ENCODE results near the gene KNDC1.
"Not testable (repeated sequence)": the region's sequence is repeated elsewhere in the genome, so short reads cannot be mapped to it uniquely, and the experiment has no call there.

The KNDC1 gene

DNA sequence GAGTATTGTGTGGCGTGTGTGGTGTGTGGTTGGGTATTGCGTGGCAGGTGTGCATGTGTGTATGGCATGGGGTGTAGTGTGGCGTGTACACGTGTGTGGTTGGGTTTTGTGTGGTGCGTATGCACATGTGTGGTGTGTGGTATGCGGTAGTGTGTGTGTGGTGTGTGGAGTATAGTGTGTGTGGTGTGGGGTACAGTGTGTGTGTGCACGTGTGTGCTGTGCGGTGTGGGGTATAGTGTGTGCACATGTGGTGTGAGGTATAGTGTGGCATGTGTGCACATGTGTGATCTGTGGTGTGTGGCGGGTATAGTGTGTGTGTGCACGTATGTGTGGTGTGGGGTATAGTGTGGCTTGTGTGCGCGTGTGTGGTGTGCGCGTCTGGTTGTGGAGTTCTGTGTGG is 49.1 kb downstream of the KNDC1 start:
- no peak for DNase-seq

DNA sequence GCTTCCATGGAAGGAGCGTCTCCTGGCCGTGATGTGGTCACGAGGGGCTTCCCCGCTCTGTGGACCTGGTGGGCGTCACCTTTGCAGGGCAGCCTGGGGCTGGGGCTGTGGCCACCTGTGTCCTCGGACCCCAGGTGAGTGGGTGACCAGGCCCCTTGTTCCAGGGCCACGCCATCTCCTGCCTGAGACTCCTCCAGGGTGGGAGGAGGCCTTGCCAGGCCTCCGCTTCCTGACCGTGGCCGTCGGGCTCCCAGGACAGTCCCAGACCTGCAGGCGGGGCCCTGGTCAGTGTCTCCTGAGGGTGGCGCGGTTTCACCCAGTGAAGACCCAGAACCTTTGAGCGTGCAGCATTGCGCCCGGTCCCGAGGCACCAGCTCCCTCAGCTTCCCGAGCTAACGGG is 49.6 kb downstream of the KNDC1 start:
- DNase-seq, result no peak

DNA sequence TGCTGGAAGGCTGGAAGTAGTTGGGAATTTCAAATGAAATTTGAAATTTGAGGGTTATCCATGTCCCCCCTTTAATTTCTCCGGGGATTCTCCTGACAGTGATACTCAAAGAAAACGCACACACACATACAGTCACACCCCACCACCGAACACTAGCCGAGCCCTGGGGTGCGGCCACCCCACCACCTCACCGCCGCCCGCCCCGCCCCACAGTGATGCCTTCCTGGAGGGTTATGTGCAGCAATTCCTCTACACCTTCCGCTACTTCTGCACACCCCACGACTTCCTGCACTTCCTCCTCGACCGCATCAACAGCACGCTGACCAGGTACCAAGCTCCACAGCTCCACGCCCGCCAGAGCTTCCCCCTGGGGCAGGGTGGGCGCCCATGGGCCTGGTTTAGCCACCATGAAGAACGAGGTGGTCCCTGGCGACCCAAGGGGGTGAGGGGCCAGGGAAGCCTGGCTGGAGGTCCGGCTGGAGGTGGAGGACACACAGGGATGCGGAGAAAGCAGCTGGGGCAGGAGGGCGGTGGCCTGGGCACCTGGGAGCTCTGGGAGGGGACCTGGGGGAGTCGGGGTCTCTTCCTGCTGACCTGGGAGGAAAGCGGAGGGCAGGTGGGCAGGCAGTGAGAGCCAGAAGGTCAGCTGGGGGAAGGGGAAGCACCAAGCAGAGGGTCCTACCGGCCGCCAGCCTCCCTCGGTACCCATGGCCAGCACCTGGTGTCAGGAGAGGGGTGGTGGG is 50.5 kb downstream of the KNDC1 start:
- DNase-seq, result no peak

DNA sequence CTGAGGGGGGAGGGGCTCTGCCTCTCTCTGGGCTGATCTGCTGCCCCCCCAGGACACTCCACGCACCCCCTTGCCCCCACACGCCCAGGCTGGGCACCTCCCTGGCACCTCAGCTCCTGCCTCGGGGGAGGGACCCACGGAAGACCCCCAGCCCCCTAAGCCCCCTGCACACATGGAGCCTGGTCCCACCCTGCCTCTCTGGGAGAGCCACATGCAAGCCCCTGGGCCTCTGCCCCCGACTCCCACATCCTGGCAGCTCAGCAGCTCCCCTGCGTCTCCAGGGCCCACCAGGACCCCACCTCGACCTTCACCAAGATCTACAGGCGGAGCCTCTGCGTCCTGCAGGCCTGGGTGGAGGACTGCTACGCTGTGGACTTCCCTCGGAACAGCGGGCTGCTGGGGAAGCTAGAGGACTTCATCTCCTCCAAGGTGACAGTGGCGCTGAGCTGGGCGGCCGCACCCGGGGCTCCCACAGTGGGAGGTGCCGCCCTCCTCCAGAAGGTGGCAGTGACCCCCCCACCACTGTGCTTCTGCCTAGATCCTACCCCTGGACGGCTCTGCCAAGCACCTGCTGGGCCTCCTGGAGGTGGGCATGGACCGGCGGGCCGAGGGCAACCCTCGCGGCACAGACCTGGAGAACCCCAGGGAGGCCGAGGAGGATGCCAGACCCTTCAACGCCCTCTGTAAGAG is 51.3 kb downstream of the KNDC1 start:
- no peak for DNase-seq

DNA sequence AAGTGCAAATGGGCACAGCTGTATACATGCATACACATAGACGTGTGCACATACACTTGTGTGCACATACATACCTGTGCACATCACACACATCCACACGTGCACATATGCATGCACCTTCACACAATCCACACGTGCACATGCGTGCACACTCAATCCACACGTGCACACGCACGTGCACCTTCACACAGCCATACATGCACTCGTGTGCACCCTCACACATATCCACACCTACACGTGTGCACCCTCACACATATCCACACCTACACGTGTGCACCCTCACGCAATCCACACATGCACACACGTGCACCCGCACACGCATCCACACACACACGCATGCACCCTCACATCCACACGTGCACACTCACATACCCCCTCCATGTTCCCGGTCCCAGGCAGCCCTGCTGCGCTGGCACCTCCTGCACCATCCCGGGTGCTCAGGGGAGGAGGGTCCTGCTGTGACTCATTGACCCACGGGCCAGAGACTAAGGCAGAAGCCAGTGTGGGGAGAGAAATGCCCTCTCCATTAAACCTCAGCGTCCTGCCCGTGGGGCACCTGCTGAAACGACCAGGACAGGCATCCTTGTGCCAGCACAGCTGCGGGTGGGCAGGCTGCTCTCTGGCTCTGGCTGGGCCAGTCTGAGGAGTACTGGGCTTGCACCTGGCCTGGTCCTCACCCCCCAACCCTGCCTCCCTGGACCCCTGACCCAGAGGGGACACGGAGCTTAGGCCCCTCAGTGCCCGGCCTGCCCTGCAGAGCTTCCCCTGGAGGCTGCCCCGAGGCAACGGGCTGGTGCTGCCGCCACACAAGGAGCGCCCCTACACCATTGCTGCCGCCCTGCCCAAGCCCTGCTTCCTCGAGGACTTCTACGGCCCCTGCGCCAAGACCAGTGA is 52.2 kb downstream of the KNDC1 start:
- no peak for DNase-seq

DNA sequence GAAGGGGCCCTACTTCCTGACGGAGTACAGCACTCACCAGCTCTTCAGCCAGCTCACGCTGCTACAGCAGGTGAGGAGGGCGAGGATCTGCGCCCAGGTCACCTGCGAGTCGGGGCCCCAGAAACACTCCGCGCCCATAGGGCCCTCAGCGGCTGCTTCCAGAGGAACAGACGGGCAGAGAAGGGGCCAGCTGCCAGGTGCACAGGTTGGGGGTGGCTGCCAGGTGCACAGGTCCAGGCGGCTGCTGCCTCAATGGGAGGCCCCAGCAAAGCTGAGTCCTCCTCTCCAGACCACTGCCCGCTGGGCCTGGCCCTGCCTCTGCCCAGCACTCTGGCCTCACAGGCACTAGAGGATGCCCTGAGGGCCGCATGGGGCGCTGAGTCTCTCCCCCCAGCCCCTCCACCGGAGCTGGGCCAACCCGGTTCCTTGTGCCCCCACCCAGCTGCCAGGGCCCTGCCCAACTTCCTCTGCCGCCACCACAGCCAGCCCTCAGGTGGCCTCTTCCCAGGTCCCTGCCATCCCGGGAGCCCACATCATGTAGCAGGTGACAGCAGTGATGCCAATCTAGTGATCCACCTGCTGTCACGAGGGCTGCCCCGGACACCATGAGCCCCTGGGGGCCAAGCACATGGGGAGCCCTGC is 53.0 kb downstream of the KNDC1 start:
- no peak for DNase-seq

DNA sequence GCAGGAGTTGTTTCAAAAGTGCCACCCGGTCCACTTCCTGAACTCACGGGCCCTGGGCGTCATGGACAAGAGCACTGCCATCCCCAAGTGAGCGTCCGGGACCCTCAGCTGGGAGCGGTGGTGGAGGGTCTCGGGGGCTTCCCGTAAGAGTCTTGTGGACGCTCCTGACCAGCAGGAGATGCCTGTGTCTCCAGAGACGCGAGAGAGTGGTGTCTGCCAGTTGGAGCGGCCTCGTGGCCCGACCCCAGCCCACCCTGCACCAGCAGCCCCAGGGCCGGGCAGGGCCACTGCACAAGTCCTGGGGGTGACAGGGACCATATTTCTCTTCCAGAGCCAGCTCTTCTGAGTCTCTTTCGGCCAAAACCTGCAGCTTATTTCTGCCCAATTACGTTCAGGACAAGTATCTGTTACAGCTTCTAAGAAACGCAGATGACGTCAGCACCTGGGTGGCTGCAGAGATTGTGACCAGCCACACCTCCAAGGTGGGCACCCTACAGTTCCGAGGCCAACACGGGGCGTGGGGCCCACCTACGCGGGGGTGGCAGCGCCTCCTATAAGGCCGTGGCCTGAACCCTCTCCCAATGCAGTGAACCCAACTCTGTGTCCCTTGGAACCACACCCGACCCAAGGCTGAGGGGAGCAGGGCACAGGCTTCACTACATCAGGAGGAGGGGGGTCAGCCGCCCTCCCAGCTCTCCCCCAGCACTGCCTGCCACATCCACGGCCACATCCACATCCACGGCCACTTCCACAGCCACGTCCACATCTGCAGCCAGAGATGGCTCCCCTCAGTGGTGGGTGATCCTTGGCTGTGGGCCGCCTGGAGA is 53.8 kb downstream of the KNDC1 start:
- no peak for DNase-seq

DNA sequence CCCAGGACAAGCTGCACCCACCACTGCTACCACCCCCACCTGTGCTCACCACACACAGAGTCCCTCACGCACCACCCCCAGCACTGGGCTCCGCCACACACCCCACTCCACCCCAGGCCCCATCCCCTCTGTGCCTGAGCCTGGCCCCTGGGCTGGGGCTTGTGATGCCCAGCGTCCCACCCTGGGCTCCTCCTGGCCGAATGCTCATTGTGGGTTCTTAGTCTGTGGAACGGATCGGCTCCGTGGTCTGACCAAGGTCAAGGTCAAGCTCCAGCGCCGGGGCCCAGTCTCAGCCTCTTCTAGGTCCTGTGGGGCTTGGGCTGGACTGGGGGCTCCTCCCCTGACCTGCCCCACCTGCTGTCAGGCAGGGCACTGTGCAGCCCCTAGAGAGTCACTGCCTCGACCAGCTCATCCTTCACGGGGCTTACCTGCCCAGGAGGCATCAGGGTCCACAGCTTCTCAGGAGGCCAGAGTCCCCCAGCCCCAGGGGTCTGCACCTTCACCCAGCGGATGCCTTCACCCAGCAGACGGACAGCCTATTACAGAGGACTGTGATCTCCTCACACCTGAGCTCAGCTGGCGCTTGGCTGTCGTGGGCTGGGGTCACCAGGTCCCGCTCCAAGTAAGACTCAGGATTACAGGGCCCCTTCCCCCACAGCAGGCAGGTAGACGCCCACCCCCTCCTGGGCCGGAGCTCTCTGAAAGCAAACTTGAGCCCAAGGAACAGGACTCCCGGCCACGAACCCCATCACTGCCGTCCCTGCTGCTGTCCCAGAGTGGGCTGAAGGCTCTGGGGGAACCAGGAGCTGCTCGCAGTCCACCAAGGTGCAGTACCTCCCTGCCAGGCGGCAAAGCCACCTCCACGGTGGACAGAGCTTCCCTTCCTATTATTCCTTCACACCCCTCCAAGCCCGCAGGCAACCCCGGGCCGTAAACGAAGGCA is 54.7 kb downstream of the KNDC1 start:
- DNase-seq, result no peak

DNA sequence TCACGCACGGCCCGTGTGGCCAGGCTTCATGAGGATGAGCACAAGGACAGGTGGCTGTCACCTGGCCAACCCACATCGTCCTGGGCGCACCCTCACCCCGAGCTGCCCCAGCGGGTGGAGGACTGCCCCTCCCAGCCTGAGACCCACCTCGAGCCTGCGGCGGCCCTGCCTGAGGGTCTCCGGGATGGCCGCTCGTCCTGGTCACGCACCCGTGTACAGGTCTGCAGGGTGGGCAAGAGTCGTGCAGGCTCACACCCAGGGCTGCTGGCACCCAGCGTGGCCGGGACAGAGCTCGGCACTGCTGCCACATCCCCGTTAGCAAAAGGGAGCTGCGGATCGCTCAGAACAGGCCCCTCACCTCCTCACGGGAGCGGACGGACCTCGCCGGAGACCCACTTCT is 55.6 kb downstream of the KNDC1 start:
- no peak for DNase-seq

DNA sequence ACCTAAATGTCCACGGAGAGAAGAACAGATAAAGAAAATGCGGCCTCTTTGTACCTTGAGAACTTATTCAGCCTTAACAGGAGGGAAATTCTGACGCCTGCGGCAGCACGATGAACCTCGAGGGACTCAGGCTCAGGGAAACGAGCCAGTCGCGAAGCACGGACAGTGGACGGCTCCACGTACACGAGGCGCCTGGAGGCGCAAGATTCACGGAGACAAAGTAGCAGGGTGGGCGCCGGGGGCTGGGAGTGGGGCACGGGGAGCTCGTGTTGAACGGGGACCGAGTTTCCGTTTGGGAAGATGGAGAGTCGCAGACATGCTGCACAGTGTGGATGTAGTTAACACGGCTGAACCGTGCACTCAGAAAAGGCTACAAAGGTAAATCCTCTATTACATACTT is 56.8 kb downstream of the KNDC1 start:
- DNase-seq, result no peak

DNA sequence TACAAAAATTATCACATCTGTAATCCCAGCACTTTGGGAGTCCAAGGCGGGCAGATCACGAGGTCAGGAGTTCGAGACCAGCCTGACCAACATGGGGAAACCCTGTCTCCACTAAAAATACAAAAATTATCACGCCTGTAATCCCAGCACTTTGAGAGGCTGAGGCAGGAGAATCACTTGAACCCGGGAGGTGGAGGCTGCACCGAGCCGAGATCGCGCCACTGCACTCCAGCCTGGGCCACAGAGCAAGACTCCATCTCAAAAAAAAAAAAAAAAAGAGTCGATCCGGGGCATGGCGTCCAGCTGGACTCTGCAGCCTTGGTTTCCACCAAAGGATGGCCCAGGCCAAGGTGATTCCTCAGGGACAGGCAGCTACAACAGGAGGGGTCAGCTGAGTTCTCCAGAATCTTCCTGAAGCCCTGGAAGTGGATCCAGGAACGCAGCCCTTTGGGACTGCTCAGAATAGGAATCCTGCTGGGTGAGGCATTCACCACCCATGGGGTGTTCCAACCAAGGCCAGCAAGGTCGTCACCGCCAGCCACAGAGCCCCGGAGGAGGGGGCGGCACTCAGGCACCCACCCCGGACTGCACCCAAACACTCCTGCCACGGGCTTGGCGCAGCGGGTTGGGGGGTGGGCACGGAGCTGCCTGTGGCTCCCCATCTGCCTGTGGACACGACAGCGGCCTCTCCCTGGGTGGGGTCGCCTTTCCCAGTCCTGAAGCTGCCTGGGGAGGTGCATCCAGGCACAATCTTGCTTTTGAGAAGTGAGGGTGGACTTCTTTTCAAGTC is 58.0 kb downstream of the KNDC1 start:
- DNase-seq, result no peak

DNA sequence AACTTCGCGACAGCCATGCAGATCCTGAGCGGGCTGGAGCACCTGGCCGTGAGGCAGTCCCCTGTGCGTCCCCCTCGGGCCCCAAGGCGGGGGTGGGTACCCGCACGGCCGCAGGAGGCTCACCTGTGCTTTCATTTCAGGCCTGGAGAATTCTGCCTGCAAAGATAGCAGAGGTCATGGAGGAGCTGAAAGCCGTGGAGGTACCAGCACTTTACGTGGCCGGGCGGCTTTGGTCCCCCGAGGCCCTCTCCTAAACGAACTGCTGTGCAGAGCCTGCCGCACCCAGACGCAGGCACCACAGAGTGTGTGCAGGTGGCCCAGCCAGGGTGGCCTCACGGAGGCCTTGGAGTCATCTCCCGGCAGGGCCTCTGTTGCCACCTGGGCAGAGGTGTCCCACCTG is 58.9 kb downstream of the KNDC1 start:
- no peak for DNase-seq

DNA sequence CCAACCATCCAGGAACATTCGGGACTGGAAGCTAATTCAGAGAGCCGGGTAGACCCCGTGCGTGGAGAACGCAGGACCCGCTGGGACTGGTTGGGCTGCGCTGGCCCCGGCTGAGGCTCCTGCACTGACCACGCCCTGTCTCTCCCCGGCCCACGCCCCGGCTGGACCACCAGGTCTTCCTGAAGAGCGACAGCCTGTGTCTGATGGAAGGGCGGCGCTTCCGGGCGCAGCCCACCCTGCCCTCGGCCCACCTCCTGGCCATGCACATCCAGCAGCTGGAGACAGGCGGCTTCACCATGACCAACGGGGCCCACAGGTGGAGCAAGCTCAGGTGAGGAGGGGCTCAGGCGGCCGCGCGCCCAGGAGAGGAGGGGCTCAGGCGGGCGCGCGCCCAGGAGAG is 59.8 kb downstream of the KNDC1 start:
- no peak for DNase-seq

DNA sequence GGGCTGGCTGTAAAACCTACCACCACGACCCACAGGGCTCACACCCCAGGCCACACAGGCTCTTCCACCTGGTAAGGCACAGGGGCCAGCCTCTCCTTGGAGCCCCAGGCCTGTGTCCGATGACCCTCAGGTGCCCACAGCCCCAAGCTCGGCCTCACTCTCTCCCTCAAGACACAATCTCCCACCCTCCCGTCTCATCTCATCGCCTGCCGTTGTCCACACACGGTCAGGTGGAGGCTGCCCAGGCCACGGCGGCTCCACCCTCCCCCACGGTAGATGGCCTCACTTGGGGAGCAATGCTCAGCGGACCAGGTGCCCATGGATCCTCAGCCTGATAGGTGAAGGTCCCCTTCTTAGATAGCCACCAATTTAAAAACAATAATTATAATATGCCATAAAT is 61.3 kb downstream of the KNDC1 start:
- DNase-seq, result no peak

DNA sequence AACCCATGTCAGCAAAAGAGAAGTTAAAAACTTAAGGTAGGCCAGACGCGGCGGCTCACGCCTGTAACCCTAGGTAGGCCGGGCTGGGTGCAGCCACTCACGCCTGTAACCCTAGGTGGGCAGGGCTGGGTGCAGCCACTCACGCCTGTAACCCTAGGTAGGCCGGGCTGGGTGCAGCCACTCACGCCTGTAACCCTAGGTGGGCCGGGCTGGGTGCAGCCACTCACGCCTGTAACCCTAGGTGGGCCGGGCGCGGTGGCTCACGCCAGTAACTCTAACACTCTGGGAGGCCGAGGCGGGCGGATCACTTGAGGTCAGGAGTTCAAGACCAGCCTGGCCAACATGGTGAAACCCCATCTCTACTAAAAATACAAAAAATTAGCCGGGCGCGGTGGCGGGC is 61.7 kb downstream of the KNDC1 start:
- not testable (repeated sequence) for DNase-seq

DNA sequence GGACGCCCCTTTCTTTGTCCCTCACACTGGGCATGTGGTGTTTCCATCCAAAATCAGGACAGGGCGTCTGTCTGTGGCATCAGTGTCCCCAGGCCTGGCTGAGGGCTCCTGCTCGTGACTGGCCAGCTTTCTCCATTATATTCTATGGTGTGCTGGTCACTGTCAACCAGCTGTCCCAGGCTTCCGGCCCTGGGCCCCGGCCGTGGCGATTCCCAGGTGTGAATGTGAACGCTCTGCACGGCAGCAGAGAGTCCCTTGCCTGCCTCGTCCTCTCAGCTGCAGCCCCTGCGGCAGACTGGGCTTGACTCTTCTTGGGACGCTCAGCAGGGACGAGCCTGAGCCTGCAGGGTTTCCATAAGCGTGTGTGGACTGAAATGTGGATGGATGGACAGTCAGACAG is 64.1 kb downstream of the KNDC1 start:
- DNase-seq, result no peak

DNA sequence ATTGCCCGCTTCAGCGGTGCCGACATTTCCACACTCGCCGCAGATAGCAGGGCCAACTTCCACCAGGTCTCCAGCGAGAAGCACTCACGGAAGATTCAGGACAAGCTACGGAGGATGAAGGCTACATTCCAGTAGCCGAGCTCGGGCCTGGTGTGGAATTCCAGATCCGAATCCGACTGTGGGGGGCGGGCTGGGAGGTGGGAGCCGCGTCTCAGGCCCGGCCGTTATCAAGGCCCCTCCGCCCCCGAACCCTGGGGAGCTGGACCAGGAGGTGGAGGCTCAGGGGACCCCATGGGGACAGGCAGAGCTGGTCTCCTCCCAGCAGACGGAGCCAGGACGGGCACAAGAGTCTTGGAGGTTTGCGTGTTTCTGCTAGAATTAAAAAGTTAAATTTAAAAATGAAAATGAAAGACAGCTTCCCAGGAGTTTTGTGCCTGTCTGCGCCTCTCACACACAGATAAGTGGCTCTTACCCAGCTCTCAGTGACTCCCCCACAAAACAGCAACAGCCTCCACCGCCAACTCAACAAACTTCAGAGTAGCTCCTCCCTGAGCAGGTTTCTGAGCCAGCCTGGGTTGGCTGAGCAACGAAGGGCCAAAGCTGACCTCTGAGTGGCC is 64.8 kb downstream of the KNDC1 start:
- DNase-seq, result no peak

DNA sequence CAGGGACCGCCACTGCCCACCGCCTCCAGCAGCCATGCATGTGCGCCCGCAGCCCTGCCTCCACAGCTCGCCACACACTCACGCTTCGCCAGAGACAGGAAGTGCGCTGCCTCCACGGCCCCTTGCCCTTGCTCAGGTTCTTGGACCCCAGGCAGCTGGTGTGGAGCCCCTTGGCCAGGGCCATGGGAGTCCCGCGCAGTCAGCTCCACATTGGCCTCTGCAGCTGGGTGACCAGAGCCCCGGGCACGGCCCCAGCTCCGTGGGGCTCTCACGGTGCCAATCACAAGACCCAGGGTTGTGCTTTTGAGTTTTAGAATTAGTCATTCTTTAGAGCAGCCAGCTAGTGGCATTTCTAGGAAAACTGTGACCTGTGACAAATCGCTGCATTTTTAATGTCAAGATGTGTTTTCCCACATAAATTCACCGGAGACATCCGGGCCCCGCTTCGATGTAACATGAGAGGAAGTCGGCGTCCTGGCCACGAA is 65.7 kb downstream of the KNDC1 start:
- DNase-seq, result no peak

DNA sequence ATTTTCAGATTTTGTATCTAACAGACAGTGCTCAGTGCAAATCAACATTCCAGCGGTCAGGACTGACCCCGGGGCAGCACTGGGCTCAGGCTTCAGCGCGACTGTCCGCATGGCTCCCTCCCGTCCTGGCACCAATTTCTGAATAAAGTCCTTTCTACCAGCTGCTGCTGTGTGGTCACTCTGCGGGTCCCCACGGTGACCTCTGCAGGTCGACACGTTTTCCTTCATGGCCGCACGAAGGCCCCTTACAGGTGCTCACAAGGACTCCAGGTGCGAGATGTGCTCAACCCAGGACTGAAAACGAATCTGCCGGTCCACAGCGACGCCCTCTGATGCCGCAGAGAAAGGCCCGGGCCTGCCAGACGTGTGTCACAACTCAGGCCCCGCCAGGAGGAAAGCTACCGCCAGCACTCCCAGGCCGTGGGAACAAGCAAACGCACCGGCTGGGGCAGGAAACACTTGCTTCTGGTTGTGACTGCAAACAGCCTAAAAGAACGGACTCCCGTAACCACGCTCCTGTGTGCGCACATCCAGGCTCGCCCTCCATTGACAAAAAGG is 66.3 kb downstream of the KNDC1 start:
- no peak for DNase-seq
